Suprapubic skin (tissue), 4 donors: ENCODE results near the gene DNM3. TPM values are rescaled to one million over a fixed set of nuclear protein-coding genes. Genes with fewer than 3 reads are reported as not detected.
A peak's percentile ranks its signal among the peaks of the same experiment; 100 is the strongest.

Experiments used
- DNase-seq, 2 donors: peaks; one replicate each; pipeline ENCODE4 v3.0.0-alpha.2; 2019; ENCODE audit warnings: low spot score in 2 of 2
- H3K27ac ChIP-seq: fragments of 200-600 bp; sonication (generic); one replicate; pipeline ENCODE4 v1.5.1; 2019
- H3K27me3 ChIP-seq: fragments of 200-600 bp; sonication (generic); one replicate; pipeline ENCODE4 v1.5.1; 2019
- H3K36me3 ChIP-seq: fragments of 200-600 bp; sonication (generic); one replicate; pipeline ENCODE4 v1.5.1; 2019
- H3K4me1 ChIP-seq: fragments of 200-600 bp; sonication (generic); one replicate; pipeline ENCODE4 v1.5.1; 2019
- H3K4me3 ChIP-seq: fragments of 200-600 bp; sonication (generic); one replicate; pipeline ENCODE4 v1.5.1; 2019; ENCODE audit warnings: mild to moderate bottlenecking
- H3K9me3 ChIP-seq: fragments of 200-600 bp; sonication (generic); one replicate; pipeline ENCODE4 v1.5.1; 2019
- CTCF ChIP-seq, 2 donors: fragments of 200-600 bp in 1 of 2; fragments of 450-650 bp in 1 of 2; sonication (generic) in 1 of 2; IDR thresholded peaks; one replicate each; pipeline ENCODE4 v1.5.1; 2016 to 2019; ENCODE audit warnings: antibody characterized with exemption in 2 of 2, mild to moderate bottlenecking in 1 of 2, moderate library complexity in 1 of 2
- EP300 ChIP-seq: sonication (generic); formaldehyde crosslinking; IDR thresholded peaks from one replicate; pipeline ENCODE4 v1.6.1; 2017; ENCODE audit warnings: antibody characterized with exemption
- POLR2A ChIP-seq, 2 donors: fragments of 450-650 bp; IDR thresholded peaks; one replicate each; pipeline ENCODE4 v1.6.1; 2017; ENCODE audit warnings: antibody characterized with exemption in 2 of 2, mild to moderate bottlenecking in 2 of 2, moderate library complexity in 2 of 2
- POLR2AphosphoS5 ChIP-seq, 3 donors: sonication (generic); formaldehyde crosslinking; IDR thresholded peaks; one replicate each; pipeline ENCODE4 v1.6.1; 2017; ENCODE audit warnings: antibody characterized with exemption in 3 of 3
- WGBS: methylation state at CpG from one replicate; pipeline ENCODE4 v1.1.5; 2018; 5-methylcytosine and 5-hydroxymethylcytosine counted together
- total RNA-seq, 4 donors: library from RNA; depleted of rRNA; stranded (reverse); fragments of >200 nt; gene quantifications; one replicate each; pipeline ENCODE4 v1.1.0, GENCODE V29; 2016

Gene DNM3
- total RNA-seq, 4 donors from 2014 or later: 1.6 to 11.7 (median 3.7) TPM

GRCh38 chr1:172148707-172149106 is 307.4 kb downstream of the DNM3 start:
- Histone ChIP-seq H3K36me3 (no peaks in the 10 kb centered on the region), H3K27me3 (no peaks in the 10 kb centered on the region), H3K9me3 (no peaks in the 10 kb centered on the region), H3K4me3 (no peak overlapping the region), H3K4me1 (peaks cover 12% of the 10 kb centered on the region), H3K27ac (no peak overlapping the region)
- DNase-seq: no peak
- TF ChIP-seq CTCF (IDR thresholded peaks at IDR 0.05) (no peak), EP300 (no peak), POLR2AphosphoS5 (IDR thresholded peaks at IDR 0.05) (no peak), POLR2A (IDR thresholded peaks at IDR 0.05) (no peak)

DNA sequence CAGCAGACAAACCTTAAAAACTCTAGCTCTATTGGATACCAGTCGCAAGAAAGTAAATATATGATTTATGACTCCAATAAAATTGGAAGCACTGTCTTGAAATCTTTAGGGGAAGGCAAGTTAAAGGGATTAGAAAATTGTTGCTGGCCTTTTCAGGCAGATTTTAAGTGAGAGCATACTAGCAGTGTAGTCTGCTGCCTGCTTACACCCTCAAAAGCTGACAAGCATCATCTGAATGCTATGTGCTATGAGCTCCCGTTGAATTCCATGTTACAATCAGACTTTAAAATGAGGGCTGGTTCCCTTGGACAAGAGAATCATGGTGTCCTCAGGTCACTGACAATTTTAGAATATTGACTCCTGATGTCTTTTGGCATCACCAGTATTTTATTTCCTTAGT is 308.0 kb downstream of the DNM3 start:
- no peak for DNase-seq
- Histone ChIP-seq H3K4me1 (peaks cover 14% of the 10 kb centered on the region), H3K36me3 (no peaks in the 10 kb centered on the region), H3K4me3 (no peak overlapping the region), H3K27me3 (no peaks in the 10 kb centered on the region), H3K9me3 (no peaks in the 10 kb centered on the region), H3K27ac (no peak overlapping the region)
- TF ChIP-seq POLR2A (IDR thresholded peaks at IDR 0.05) (no peak), POLR2AphosphoS5 (IDR thresholded peaks at IDR 0.05) (no peak)
- 82% methylated on average over 2 of the region's 2 CpGs for WGBS

DNA sequence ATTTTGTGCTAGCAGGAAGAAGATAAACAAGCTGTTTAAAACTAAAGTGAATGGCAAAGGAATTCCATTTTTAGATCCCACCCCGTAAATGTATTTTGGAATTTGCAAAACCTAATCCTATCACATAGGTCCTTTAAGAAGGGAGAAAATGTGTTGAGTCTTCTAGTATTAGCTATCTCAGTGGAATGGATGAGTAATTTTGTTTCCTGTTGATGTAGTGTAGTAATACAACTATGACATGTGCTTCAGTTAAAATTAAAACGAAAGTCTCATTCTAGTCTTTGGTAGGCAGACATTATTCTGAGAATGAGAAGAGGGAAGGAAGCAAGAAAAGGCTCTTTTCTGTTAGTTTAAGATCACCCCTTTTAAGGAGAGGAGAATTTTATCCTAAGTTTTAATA is 313.3 kb downstream of the DNM3 start:
- H3K27ac ChIP-seq: peak overlapping the region; percentile 18
- WGBS: 36% methylated on average over 2 of the region's 2 CpGs

GRCh38 chr1:172155766-172156165 is 314.5 kb downstream of the DNM3 start:
- no peak overlapping the region for H3K27ac ChIP-seq
- 90% methylated on average over 2 of the region's 2 CpGs for WGBS
- H3K9me3 ChIP-seq: no peaks in the 10 kb centered on the region
- peaks cover 8% of the 10 kb centered on the region for H3K4me1 ChIP-seq
- no peaks in the 10 kb centered on the region for H3K27me3 ChIP-seq
- TF ChIP-seq EP300: no peak
- no peak for TF ChIP-seq POLR2A (IDR thresholded peaks at IDR 0.05)
- no peak for TF ChIP-seq POLR2AphosphoS5 (IDR thresholded peaks at IDR 0.05)
- TF ChIP-seq CTCF (IDR thresholded peaks at IDR 0.05): no peak
- H3K4me3 ChIP-seq: no peak overlapping the region
- no peaks in the 10 kb centered on the region for H3K36me3 ChIP-seq
- no peak for DNase-seq

More for the DNA sequence above, 313.3 kb downstream of the DNM3 start:
- DNase-seq: no peak
- TF ChIP-seq CTCF (IDR thresholded peaks at IDR 0.05): no peak
- TF ChIP-seq POLR2A (IDR thresholded peaks at IDR 0.05): no peak
- no peak for TF ChIP-seq POLR2AphosphoS5 (IDR thresholded peaks at IDR 0.05)
- TF ChIP-seq EP300: no peak
- Histone ChIP-seq H3K4me1 (peaks cover 8% of the 10 kb centered on the region), H3K9me3 (no peaks in the 10 kb centered on the region), H3K36me3 (no peaks in the 10 kb centered on the region), H3K4me3 (no peak overlapping the region), H3K27me3 (no peaks in the 10 kb centered on the region)

DNA sequence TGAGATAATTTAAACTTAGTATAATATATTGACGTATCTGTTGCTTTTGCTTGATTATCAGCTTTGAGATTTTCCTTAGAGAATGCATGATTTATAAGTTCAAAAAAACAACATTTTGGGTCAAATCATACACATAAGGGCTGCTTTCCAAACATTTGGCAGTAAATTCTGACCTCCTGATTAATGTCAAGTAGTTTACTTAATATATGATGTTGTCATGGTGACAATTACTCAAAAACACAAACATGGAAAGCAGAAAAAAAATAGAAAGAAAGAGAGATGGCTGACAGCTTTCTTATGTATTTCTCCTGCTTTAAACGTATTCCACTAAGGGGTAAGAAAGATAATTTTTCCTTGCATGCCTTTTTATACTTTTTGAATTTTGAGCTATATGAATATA is 320.9 kb downstream of the DNM3 start:
- Histone ChIP-seq H3K4me3 (no peak overlapping the region), H3K27me3 (no peaks in the 10 kb centered on the region), H3K9me3 (no peaks in the 10 kb centered on the region), H3K27ac (no peak overlapping the region), H3K36me3 (no peaks in the 10 kb centered on the region), H3K4me1 (no peaks in the 10 kb centered on the region)
- TF ChIP-seq CTCF (IDR thresholded peaks at IDR 0.05) (no peak), EP300 (no peak), POLR2AphosphoS5 (IDR thresholded peaks at IDR 0.05) (no peak), POLR2A (IDR thresholded peaks at IDR 0.05) (no peak)
- no peak for DNase-seq
- 53% methylated on average over 2 of the region's 2 CpGs for WGBS

GRCh38 chr1:172163498-172164215 is 322.4 kb downstream of the DNM3 start:
- Histone ChIP-seq H3K4me3 (no peak overlapping the region), H3K27ac (no peak overlapping the region), H3K36me3 (no peaks in the 10 kb centered on the region), H3K4me1 (no peaks in the 10 kb centered on the region), H3K9me3 (no peaks in the 10 kb centered on the region), H3K27me3 (no peaks in the 10 kb centered on the region)
- TF ChIP-seq CTCF (IDR thresholded peaks at IDR 0.05): no peak
- DNase-seq: no peak
- 91% methylated on average over 4 of the region's 4 CpGs for WGBS
